Calu3 (cell line): ENCODE measurements around the gene DOHH. TPM values are rescaled to one million over a fixed set of nuclear protein-coding genes. Genes with fewer than 3 reads are reported as not detected.

Experiments used
- BruUV-seq: library from RNA; stranded (reverse); fragments of 400-500 nt; replicated peaks from 2 replicates; lab custom pipeline; 2021; lab: Mats Ljungman, UMichigan
- CTCF ChIA-PET: fragments of 300-600 bp; sonication (Branson Sonifier 250); formaldehyde crosslinking; loops from one replicate; lab custom pipeline; 2022; ENCODE audit warnings: antibody characterized with exemption; lab: Charles Lee
- DNase-seq: peaks from one replicate; pipeline ENCODE4 v3.0.0; 2022
- H3K27ac Mint-ChIP-seq: one replicate; pipeline ENCODE4 v1.8.0; 2022; ENCODE audit warnings: mixed read lengths; ENCODE audit not compliant: unreplicated experiment
- H3K27me3 Mint-ChIP-seq: one replicate; pipeline ENCODE4 v1.8.0; 2022; ENCODE audit warnings: mixed read lengths; ENCODE audit not compliant: unreplicated experiment
- H3K36me3 Mint-ChIP-seq: one replicate; pipeline ENCODE4 v1.8.0; 2022; ENCODE audit warnings: mild to moderate bottlenecking, moderate library complexity, mixed read lengths; ENCODE audit not compliant: insufficient read depth, unreplicated experiment
- H3K4me1 Mint-ChIP-seq: one replicate; pipeline ENCODE4 v1.8.0; 2022; ENCODE audit warnings: mild to moderate bottlenecking, low read depth, mixed read lengths; ENCODE audit not compliant: unreplicated experiment
- H3K4me3 Mint-ChIP-seq: one replicate; pipeline ENCODE4 v1.8.0; 2022; ENCODE audit warnings: mild to moderate bottlenecking, low read depth, moderate library complexity, mixed read lengths; ENCODE audit not compliant: unreplicated experiment
- H3K9me3 Mint-ChIP-seq: one replicate; pipeline ENCODE4 v1.8.0; 2022; ENCODE audit warnings: low read depth, mixed read lengths; ENCODE audit not compliant: unreplicated experiment
- CTCF ChIP-seq: fragments of 200-600 bp; IDR thresholded peaks from one replicate; pipeline ENCODE4 v1.8.0; 2022; ENCODE audit warnings: antibody characterized with exemption; ENCODE audit not compliant: unreplicated experiment
- intact Hi-C: fragments of 100-400 bp; cut with micrococcal nuclease; formaldehyde crosslinking; loops from one replicate; pipeline ENCODE4 v1.10.0; 2022; ENCODE audit not compliant: unreplicated experiment
- total RNA-seq: library from RNA; stranded (reverse); gene quantifications from 2 replicates; pipeline ENCODE4 v1.2.3, GENCODE V29; 2022

DOHH gene
- total RNA-seq, 1 experiment from 2014 or later, result 11.6 TPM

DNA sequence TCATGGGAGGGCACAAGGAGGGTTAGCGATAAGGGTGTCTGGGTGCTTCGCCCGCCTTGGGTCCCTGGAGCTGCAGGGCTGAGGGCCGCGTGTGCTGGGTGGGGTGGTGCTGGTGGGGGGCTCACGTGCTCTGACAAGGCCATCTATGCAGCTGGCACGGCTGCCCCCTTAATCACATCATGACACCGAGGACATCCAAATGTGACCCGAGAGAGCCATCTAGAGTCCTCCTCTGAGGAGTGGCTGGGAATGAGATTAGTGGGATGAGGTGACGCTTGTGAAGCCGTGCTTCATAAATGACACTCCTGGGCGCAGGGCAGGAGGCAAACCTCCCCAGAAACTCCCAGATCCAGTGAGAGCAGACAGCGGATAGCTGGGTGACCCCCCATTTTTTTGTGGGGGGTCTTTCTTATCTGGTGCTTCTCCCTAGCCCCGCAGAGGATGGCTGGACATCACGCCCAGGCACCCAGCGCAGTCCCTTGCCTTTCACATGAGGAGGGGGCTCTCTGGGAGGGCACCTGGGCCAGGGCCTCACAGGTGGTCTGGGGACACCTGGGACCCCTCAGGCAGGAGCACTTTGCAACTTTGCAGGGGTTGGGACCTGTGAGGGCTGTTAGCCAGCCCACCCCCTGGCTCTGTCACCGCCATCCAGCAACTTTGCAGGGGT, 12.2 kb upstream of the DOHH start:
- H3K27ac Mint-ChIP-seq, result no peak overlapping the region
- H3K4me1 Mint-ChIP-seq, result peaks cover 8% of the 10 kb centered on the region
- H3K9me3 Mint-ChIP-seq, result no peaks in the 10 kb centered on the region
- no peak for TF ChIP-seq CTCF
- BruUV-seq, result no TSS peak
- CTCF ChIA-PET, result no interaction called here
- H3K36me3 Mint-ChIP-seq, result peaks cover 12% of the 10 kb centered on the region
- H3K27me3 Mint-ChIP-seq, result no peaks in the 10 kb centered on the region
- no peak overlapping the region for H3K4me3 Mint-ChIP-seq
- DNase-seq, result no peak
- intact Hi-C loops, result no loop called here

- Mint-ChIP-seq H3K4me3 (no peak overlapping the region), H3K9me3 (no peaks in the 10 kb centered on the region), H3K36me3 (peaks cover 21% of the 10 kb centered on the region), H3K4me1 (peaks cover 8% of the 10 kb centered on the region), H3K27me3 (no peaks in the 10 kb centered on the region), H3K27ac (no peak overlapping the region)
- DNase-seq, result no peak
- no peak for TF ChIP-seq CTCF
- no TSS peak for BruUV-seq
- intact Hi-C loops, result no loop called here
- CTCF ChIA-PET, result no interaction called here
These were observed 11.2 kb upstream of the DOHH start for GRCh38 chr19:3511506-3512251.

GRCh38 chr19:3510727-3511126, 10.3 kb upstream of the DOHH start:
- BruUV-seq, result no TSS peak
- H3K36me3 Mint-ChIP-seq, result peaks cover 29% of the 10 kb centered on the region
- H3K9me3 Mint-ChIP-seq, result no peaks in the 10 kb centered on the region
- H3K4me1 Mint-ChIP-seq, result peaks cover 8% of the 10 kb centered on the region
- no peaks in the 10 kb centered on the region for H3K27me3 Mint-ChIP-seq
- CTCF ChIA-PET, result no interaction called here
- H3K27ac Mint-ChIP-seq, result no peak overlapping the region
- TF ChIP-seq CTCF, result no peak
- no peak for DNase-seq
- intact Hi-C loops, result no loop called here
- no peak overlapping the region for H3K4me3 Mint-ChIP-seq

GRCh38 chr19:3509566-3509989, 9.1 kb upstream of the DOHH start:
- H3K4me1 Mint-ChIP-seq, result peaks cover 8% of the 10 kb centered on the region

More at GRCh38 chr19:3509566-3509989, 9.1 kb upstream of the DOHH start:
- intact Hi-C loops, result no loop called here
- DNase-seq, result no peak
- peaks cover 34% of the 10 kb centered on the region for H3K36me3 Mint-ChIP-seq
- no peak overlapping the region for H3K27ac Mint-ChIP-seq
- CTCF ChIA-PET, result interaction anchor here (0.7 kb wide), 1 partner anchor 27 kb away, joined by 3 read pairs; no protein-coding TSS in a partner anchor
- no peak for TF ChIP-seq CTCF
- BruUV-seq, result no TSS peak
- peak overlapping the region; percentile 9 for H3K4me3 Mint-ChIP-seq
- H3K27me3 Mint-ChIP-seq, result no peaks in the 10 kb centered on the region
- H3K9me3 Mint-ChIP-seq, result no peaks in the 10 kb centered on the region
